GM18505 (cell line): ENCODE data around the gene GPRASP2.
"Not testable (repeated sequence)": the region's sequence is repeated elsewhere in the genome, so short reads cannot be mapped to it uniquely, and the experiment has no call there.

ENCODE experiments used
- ATAC-seq: cut with Tn5 transposase; IDR thresholded peaks from one replicate; pipeline ENCODE4 v1.9.1; 2021; ENCODE audit not compliant: unreplicated experiment
- POLR2A ChIP-seq: IDR thresholded peaks from 4 replicates; pipeline ENCODE4 v1.6.1; 2011; ENCODE audit warnings: borderline replicate concordance; ENCODE audit not compliant: insufficient read depth, insufficient read length; ENCODE audit errors: extremely low read depth

Gene GPRASP2

GRCh38 chrX:102715967-102716366, 3.7 kb downstream of the GPRASP2 start:
- ATAC-seq = no peak
- TF ChIP-seq POLR2A = no peak

GRCh38 chrX:102720237-102721168, 8.3 kb downstream of the GPRASP2 start, which contains the start of gene GPRASP3:
GPRASP3 (plus strand) TSS chrX:102720743; CDS start chrX:102748996, 28,253 bp downstream.
- peak; percentile 95 for ATAC-seq
- peak; percentile 31 for TF ChIP-seq POLR2A

GRCh38 chrX:102721169-102721506, 8.9 kb downstream of the GPRASP2 start:
- ATAC-seq = not testable (repeated sequence)

- ATAC-seq = no peak
- TF ChIP-seq POLR2A = no peak
These were observed 11.2 kb downstream of the GPRASP2 start for GRCh38 chrX:102723456-102723855.

GRCh38 chrX:102727761-102728160, 15.5 kb downstream of the GPRASP2 start:
- TF ChIP-seq POLR2A = no peak
- no peak for ATAC-seq

GRCh38 chrX:102728646-102729045, 16.4 kb downstream of the GPRASP2 start:
- ATAC-seq = no peak
- no peak for TF ChIP-seq POLR2A

GRCh38 chrX:102739657-102740056, 27.4 kb downstream of the GPRASP2 start:
- ATAC-seq = no peak
- TF ChIP-seq POLR2A = no peak

- ATAC-seq = no peak
- no peak for TF ChIP-seq POLR2A
These were observed 32.1 kb downstream of the GPRASP2 start for GRCh38 chrX:102744307-102744706.

GRCh38 chrX:102745513-102745856, 33.2 kb downstream of the GPRASP2 start:
- no peak for TF ChIP-seq POLR2A
- no peak for ATAC-seq

- TF ChIP-seq POLR2A = no peak
- ATAC-seq = no peak
These were observed 33.8 kb downstream of the GPRASP2 start for GRCh38 chrX:102745857-102746584.

- TF ChIP-seq POLR2A = no peak
- ATAC-seq = no peak
These were observed 53.0 kb downstream of the GPRASP2 start for GRCh38 chrX:102765217-102765616.

GRCh38 chrX:102765809-102766208, 53.6 kb downstream of the GPRASP2 start:
- no peak for ATAC-seq
- TF ChIP-seq POLR2A = no peak

GRCh38 chrX:102767287-102767686, 55.0 kb downstream of the GPRASP2 start:
- TF ChIP-seq POLR2A = no peak
- ATAC-seq = no peak
